Activated CD4-positive, alpha-beta T cell treated with anti-CD3 and anti-CD28 coated beads, Interleukin-2, amount 50 U/mL, for 24 hours (primary cell): Measurements from ENCODE around the gene PECR.
A peak's percentile ranks its signal among the peaks of the same experiment; 100 is the strongest.

Source experiments
- DNase-seq, 2 donors: peaks; one replicate each; pipeline ENCODE4 v3.0.0-alpha.2; 2020; ENCODE audit warnings: low read depth in 1 of 2, low spot score in 1 of 2

Gene PECR

DNA sequence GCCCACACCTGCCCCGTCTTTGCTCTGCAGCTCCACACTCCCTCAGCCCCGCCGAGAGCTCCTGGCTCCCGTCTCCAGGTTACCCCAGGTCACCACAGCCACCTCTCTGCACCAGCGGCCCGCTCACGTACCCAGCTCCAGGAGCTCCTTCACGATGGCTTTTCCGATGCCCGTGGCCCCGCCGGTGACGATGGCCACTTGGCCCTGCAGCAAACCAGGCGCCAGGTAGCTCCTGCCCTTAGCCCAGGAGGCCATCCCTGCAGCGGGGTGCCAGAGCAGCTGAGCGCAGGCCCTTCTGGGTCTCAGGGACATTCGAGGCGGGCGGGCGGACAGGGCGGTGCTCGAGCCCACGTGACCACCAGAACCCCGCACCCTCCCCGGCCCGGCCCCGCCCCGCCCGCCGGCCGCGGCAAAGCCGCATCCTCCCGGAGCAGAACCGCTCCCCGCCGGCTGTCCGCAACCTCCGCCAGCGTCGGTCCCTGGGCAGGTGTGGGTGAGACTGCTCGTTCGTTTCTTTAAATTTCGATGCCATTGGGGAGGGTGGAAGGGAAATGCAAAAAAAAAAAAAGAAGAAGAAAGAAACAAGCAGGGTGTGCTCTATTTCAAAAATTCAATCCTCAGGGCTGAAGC is at the start of gene PECR, which contains the start of gene TMEM169:
Gene PECR, minus strand, starts transcription at position 323 of the 630 bp plus-strand sequence. Its CDS starts 68 bp downstream, at position 255.
Gene TMEM169, plus strand, starts transcription at position 433 of the 630 bp plus-strand sequence. CDS start 14,045 bp downstream, outside the sequence.
- DNase-seq, result peak; percentile 52 to 58

DNA sequence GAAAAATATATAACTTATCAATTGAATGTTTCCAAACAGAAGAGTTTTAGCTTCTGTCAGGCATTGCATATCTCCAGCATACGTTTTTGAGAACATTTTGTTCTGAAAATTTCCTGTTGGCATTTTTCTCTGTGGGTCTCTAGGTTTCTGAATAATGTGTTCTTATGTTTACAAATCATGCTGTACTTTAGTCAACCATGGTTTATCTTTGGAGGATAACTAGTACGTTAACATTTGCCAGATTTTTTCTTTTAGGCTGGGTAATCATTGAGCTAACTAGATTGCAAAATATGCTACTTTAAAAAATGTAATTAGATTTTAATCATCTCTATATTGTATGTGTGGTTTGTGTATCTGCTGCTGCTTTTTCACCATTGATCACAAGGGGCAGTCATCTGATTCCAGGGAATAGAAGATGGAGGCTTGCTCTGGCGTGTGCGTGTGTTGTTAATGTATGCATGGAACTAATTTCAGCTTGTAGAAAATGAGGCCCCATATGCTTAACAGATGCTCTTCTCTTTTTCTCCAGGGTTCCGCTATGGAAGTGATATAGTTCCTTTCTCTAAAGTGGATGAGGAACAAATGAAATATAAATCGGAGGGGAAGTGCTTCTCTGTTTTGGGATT is 48.9 kb upstream of the PECR start:
- no peak for DNase-seq

DNA sequence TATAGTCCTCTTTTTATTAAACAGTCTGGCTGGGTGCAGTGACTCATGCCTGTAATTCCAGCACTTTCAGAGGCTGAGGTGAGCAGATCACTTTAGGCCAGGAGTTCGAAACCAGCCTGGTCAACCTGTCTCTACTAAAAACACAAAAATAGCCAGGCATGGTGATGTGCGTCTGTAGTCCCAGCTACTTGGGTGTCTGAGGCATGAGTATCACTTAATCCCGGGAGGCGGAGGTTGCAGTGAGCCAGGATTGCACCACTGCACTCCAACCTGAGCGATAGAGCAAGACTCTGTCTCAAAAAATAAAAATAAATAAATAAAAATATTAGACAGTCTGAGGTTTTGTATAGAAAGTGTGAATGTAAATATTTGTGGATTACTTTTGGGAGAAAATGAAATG is 45.3 kb upstream of the PECR start:
- no peak for DNase-seq

DNA sequence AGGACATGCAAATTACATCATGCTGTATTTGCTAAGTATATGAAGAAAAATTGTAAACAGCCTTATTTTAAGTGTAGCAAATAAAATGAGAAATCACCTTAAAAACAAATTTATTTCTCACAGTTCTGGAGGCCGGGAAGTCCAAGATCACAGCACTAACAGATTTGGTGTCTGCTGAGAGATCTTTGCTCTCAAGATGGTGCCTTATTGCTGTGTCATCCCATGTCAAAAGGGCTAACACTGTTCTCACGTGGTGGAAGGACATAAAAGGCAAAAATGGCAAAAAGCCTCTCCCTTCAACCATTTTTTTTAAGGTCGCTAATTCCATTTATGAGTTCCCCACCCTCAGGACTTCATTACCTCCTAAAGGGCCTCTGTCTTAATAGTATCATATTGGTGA is 39.6 kb upstream of the PECR start:
- no peak for DNase-seq

DNA sequence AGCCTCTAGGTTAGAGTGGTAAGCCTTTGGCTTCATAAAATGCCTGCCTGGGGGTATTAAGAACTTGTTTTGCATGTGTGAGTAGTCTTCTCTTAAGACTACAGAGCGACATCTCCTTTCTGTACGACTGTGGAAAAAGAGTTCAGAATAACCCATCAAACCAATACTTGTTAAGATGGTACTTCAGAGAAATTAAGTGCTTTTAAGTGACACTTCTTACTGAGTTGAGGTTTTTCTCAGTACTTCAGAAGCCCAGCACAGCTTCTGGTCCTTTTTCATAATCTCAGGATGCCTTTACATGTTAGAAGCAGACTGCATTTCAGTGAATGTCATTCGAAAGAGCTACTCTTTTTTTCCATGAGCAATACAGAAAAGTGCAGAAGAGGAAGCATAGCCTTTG is 38.4 kb upstream of the PECR start:
- DNase-seq, result no peak

DNA sequence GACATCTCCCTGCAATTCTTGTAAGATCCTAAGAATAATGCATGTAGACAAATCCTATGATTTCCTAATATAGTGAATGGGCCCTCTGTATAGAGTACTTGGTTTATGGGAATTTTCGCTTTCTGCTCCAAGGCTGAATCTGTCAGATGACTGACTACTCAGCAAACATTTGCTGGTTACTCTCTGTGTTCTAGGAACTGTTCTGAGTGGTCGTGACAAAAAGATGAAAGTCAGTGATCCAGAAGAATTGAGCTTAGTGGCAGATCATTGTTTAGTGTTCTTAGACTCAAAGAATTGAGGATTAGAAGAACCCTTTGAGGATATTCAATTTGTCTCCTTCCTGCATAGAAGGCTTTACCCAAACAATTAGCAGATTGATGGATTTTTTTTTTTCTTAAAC is 37.5 kb upstream of the PECR start:
- DNase-seq, result no peak

DNA sequence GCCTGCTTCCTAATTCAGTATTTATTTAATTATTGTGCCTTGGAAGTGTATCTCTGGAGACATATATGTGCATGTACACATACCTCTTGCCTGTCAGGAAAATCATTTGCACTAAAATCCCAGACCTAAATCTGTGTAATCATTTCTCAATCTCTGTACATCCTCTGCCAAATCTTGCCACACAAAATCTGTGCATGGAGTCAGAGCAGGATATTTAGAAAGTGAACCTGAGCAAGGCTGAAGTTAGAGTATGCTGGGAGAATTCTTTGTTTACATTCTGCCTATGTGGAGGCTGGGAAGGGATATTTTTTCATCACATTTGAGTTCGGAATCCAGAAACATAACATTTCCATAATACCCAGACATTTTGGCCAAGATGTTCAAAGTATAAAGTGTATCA is 36.9 kb upstream of the PECR start:
- DNase-seq, result no peak

DNA sequence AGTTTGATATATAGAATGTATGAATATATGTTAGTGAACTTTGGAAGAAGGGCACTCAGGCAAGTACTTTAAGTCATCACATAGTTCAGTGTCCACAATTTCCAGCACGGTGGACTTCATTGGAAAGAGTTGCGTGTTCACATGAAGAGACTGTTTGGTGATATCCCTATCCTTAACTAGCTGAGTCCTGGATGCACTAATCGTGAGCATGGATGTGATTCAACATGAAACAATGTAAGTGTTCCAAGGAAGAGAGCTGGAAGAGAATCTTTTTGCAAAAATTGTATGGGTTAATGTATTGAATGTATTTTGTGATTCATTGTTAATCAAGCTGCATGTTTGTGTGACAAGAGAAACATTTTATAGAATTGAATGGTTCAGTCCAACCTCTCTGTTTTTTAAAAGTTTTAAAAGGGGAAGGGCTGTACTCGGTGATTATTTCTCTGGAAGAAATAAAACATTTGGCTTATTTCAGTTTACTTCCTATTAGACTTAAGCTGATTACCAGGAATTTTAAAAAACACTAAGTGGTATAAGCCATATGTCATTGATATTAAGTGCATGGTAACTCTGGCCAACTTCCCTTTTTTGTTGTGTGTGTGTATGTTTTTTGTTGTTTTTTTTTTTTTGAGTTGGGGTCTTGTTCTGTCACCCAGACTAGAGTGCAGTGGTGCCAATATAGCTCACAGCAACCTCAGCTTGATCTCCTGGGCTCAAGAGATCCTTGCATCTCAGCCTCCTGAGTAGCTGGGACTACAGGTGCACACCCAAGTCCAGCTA is 36.1 kb upstream of the PECR start:
- DNase-seq, result no peak

DNA sequence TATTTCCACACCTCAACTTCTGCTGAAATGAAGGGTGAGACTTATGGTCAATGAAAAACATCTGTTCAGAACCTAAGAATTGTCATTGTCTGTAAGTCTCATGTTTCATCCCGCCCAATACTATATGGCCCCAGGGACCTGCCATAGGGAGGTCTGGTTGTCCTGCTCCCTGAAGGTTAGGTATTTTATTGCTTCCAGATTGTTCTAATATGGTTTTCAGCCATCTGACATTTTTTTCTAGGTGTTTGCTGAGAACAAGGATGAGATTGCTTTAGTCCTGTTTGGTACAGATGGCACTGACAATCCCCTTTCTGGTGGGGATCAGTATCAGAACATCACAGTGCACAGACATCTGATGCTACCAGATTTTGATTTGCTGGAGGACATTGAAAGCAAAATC is 34.8 kb upstream of the PECR start:
- DNase-seq, result no peak

DNA sequence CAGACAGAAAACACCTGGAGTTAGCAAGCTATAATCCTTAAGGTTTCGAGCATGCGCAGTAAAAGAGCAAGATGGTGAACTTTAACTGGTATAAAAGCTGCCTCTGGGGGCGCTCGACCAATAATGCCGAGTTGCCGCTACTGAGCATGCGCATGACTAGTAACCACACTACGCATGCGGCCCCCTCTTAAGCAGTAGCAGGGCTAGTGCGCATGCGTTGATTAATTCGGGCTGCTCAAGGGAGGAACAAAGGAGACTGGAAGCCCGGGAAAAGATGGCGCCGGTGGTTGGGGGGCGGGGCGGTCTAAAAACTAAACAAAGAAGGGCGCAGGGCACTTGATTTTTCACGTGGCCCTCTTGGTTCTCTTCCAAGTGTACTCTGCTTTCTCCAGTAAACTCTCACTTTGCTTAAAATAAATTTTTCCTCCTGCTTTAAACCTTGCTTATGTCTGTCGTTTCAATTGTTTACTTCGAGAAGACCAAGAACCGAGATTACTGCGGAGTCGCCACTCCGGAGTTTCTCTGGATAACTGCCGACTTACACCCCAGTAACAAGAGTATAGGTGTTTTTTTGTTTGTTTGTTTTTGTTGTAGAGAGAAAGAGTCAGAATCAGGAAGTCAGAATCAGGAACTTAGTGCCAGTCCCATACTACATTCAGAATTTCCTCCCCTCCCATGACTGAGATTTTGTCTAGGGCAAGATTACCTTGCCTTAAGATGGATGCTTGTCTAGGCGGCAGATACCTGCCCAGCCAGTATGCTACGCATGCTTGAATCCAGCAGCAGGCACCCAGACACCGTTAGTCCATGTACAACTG is 33.3 kb upstream of the PECR start:
- peak; percentile 97 to 98 for DNase-seq

DNA sequence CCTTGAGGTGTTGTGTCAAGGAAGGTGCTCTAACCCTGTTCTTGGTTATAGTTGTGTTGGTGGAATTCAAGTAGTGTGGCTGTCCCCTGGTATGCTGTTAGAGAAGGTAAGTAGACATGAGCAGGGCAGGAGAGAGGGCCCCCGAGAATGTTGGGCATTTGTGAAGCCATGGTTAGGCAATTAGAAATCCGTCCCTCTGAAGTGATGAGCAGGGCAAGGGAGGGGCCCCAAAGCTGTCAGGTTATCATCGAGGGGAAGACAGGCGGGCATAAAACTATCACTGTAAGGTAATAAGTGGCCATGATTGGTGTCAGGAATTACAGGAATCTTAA is 32.7 kb upstream of the PECR start:
- DNase-seq, result no peak

DNA sequence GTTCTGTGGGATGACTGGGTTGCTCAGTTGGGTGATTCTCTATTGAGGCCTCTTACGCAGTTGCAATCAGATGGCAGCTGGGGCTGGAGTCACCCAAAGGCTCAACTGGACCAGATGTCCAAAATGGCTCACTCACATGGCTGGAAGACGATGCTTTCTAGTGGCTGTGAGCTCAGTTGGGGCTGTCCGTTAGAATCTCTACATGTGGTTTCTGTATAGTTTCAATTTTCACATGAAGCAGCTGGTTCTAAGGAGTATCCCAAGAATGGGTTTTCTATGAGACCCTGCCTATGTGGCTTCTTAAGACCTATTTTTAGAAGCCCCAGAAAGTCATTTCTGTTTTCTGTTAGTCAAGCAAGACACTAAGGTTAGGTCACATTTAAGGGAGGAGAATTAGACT is 32.0 kb upstream of the PECR start:
- no peak for DNase-seq

DNA sequence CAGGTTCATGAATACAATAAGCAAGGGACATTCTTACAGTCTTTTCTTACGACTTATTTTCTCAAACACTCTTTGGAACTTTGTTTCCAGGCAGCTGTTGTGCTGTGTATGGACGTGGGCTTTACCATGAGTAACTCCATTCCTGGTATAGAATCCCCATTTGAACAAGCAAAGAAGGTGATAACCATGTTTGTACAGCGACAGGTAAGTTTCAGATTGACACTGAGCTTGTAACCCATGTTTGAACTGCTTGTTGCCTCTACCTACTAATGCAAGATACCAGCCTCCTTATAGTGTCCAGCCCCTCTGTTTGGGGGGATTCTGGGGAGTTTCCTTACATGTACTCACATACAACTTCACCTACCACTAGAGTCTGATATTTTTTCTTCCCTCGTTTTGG is 31.3 kb upstream of the PECR start:
- DNase-seq, result no peak

DNA sequence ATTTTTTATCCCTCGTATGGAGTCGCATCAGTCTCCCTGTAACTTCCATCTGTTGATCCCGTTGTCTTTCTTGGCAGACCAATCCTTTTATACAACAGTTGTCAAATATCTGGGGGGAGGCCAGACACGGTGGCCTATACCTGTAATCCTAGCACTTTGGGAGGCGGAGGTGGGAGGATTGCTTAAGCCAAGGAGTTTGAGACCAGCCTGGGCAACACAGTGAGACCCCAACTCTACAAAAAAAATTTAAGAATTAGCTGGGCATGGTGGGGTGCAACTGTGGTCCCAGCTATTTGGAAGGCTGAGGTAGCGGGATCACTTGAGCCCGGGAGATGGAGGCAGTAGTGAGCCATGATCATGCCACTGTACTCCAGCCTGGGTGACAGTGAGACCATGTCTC is 29.5 kb upstream of the PECR start:
- DNase-seq, result no peak

DNA sequence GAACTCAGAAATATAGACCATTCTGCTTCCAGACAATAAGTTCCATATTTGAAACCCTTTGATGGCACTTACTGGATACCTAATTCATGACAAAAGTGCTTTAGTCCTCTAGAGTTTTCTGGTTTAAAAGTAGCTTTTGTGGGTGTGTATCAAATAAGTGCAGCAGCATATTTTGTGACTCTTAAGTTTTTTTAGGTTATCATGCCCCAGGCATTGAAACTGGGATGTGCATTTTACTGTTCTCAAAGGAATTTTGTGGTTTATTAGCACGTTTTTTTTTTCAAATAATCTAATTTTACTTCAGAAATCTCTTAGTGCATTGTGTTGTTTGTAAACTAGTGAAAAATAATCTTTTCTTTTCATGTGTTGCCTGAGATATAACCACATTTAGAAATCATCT is 29.0 kb upstream of the PECR start:
- no peak for DNase-seq

DNA sequence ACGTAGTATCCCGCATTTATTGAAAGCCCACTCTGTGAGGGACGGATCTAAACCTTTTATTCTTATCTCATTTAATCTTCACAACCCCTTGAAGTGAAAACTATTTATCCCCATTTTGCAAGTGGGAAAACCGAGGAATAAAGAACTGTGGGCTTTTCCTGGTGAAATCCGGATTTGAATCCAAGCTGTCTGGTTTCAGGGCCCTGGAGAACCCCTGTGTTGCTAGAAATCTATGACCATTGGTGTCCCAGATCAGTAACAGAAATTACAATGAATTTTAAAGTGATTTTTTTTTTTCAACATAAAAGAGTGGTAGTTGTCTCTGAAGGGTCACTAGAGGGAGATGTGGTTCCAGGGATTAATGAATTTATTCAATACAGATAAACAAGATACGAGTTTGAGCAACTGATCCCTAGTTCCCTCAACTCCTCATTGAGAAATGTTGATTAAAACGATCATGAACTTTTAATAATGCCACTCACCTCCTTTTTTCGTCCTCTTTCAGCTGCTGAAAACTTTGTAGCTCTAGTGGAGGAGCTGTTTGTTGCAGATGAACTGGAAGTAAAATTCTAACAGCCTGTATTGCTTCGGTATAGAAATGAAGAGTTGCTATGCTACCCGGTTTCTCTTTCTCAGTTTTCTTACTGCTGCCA is 28.5 kb upstream of the PECR start:
- DNase-seq, result no peak

DNA sequence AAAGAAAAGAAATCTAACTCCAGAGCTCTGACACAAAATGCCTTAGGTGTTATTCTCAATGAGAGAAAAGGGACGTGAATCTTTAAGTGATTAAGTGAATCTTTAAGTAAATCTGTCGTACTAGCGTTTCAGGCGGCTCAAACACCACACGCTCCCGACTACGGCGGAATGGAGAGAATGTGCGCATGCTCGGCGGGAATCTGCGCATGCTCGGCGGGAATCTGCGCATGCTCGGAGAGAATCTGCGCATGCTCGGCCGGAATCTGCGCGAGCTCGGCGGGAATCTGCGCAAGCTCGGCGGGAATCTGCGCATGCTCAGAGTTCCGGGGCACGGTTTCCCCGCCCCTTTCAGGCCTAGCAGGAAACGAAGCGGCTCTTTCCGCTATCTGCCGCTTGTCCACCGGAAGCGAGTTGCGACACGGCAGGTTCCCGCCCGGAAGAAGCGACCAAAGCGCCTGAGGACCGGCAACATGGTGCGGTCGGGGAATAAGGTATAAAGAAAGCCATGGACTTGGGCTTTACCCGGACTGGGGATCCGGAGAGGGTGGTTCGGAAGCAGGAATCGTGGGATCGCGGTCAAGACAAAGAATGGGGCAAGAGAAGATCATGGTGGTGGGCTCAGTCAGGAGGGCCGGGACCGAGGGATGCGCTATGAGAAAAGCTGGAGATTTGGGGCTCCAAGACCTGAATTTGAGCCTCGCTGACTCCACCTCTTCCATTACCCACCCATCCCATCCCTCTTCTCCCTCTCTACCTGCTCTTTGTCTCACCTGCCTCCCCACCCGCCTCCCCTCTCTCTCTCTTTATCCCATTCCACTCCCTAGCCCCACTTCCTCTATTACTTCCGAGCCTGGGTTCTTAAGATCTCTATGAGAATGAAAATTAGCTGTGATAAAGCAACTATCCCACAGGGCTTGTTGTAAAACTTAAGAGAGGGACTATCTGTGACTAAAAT is 27.6 kb upstream of the PECR start, which contains the start of gene XRCC5:
Gene XRCC5, plus strand, starts transcription at position 382 of the 955 bp plus-strand sequence. Its CDS starts 89 bp downstream, at position 471.
- DNase-seq, result peak; percentile 95 to 97

DNA sequence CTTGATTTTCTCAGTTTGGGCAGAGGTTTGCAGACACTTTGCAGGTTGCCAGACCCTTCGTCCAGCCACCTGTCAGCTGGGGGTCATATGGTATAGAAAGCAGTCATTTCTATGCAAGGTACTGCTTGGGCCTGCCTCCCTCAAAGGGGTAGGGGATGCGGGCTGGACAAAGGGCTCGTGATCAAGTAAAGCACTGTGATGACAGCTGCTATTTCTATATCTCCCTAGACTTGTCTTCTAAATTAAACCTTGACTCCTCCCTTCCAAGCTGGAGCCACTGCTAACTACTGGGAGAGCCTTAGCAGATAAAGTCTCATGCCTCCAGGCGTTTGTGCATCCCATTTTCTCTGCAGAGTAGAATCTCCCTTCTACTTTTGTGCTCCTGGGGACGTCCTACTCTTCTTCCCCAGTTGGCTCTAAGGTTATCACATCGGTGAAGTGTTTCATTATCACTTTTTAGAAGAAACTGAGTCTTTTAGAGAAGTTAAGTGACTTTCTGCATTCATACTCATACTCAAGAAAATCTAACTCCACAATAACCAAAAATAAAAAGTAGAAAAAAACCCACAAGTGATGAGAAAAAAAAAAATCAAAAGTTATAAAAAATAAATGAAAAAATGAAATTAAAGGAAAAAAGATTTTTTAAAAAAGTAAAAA is 26.8 kb upstream of the PECR start:
- DNase-seq, result no peak

DNA sequence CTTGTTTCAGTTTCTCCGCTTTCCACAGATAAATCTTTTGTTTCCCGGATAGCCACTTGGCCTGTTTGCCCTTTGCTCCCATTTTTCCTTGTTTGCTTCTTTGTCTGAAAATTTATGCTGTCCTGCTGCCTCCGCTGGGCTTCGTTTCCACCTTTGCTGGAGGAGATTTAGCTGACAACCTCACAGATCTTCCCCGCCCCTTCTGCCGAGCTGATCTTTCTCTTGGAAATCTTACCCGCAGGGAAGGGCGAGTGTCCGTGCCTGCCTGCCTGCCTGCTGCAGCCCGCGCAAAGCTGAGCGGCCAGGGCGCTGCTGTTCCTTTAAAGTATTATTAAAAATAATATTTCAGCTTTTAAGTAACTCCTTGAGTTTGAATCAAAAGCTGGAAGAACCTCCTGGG is 26.2 kb upstream of the PECR start:
- DNase-seq, result no peak
